Astrocyte of the cerebellum (primary cell): ENCODE measurements around the gene FBXW5.

Source experiments
- DNase-seq: peaks from one replicate; pipeline ENCODE4 v3.0.0-alpha.2; 2011; ENCODE audit warnings: low read depth
- H3K4me3 ChIP-seq: 2 replicates; pipeline ENCODE4 v1.5.1; 2011; ENCODE audit warnings: mild to moderate bottlenecking, low read depth, low read length, moderate library complexity
- in situ Hi-C: cut with HindIII; loops from 2 replicates; pipeline ENCODE4 v1.10.0; 2017; ENCODE audit warnings: low sequenced_read_pairs
- TF ChIP-seq, protein P1 (sequence below): IDR thresholded peaks from 2 replicates; pipeline ENCODE4 v1.5.1; 2012; ENCODE audit warnings: low read length, low read depth, moderate library complexity, mild to moderate bottlenecking; ENCODE audit errors: missing control alignments

FBXW5 gene

DNA sequence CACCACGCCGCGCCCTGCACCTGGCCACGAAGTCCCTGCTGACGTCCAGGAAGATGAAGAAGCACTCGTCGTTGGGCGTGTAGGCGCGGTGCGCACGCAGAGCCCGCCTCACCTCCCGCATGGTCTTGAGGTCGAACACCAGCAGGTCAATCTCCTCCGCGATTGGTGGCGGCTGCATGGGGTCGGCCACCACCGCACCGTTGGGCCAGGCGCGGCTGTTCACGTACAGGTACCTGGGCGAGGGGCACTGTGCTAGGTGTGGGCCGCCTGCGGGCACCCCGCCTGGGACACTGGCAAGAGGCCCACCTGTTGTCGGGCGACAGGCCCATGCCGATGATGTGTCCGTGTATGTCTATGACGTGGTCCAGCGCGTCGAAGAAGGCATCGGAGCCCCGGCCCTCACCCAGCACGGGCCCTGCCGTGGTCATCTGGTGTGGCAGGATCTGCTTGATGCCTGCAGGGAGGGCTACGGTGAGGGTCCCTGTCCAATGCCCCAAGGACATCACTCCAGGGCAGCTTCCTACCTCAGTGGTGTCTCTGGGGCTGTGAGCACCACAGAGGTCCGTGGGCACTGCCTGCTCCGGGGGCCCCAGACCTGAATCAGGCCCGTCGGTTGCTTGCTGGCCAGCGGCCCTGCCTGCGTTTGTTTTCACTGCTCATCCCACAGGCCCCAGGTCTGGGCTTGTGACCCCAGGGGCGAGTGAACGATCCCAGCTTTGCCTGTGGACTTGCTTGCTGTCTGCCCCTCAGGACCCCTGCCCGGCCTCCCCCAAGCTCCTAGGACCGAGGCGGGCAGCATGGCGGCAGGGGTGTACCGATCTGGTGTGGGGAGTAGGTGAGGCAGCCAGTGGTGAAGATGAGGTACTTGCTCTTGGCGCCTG, 3.1 kb downstream of the FBXW5 start:
- TF ChIP-seq, protein P1, sequence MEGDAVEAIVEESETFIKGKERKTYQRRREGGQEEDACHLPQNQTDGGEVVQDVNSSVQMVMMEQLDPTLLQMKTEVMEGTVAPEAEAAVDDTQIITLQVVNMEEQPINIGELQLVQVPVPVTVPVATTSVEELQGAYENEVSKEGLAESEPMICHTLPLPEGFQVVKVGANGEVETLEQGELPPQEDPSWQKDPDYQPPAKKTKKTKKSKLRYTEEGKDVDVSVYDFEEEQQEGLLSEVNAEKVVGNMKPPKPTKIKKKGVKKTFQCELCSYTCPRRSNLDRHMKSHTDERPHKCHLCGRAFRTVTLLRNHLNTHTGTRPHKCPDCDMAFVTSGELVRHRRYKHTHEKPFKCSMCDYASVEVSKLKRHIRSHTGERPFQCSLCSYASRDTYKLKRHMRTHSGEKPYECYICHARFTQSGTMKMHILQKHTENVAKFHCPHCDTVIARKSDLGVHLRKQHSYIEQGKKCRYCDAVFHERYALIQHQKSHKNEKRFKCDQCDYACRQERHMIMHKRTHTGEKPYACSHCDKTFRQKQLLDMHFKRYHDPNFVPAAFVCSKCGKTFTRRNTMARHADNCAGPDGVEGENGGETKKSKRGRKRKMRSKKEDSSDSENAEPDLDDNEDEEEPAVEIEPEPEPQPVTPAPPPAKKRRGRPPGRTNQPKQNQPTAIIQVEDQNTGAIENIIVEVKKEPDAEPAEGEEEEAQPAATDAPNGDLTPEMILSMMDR, result no peak
- DNase-seq, result no peak
- no peak overlapping the region for H3K4me3 ChIP-seq
- in situ Hi-C loops, result no loop called here

DNA sequence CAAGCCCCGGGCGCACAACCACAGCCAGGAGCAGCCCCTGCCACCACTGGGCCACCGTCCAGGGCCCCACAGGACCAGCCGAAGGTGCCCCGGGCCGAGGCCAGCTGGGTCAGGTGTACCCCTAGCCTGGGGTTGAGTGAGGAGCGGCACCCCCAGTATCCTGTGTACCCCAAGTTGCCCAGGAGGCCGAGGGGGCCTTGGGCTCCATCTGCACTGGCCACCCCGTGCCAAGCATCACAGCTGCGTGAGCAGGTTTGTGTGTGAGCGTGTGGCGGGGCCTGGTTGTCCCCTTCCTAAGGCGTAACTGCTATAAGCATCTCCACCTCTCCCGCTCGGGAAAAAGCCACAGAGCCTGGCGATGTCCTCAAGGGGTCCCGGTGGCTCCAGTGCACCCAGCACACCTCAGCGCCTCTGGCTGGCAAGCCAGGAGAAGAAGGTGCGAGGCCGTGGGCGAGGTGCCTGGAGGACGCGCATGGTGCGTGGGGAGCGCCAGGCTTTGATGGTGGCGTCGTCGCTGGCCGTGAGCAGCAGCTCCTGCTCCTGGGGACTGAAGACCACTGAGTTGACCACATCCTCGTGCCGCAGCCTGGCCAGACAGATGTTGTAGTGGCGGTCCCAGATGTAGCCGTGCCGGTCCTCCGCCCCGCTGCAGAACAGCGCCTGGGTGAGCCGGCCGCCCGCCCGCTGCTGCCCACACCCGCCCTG, 3.9 kb downstream of the FBXW5 start:
- no peak for DNase-seq
- TF ChIP-seq, protein P1, result no peak
- in situ Hi-C loops, result no loop called here
- H3K4me3 ChIP-seq, result no peak overlapping the region

DNA sequence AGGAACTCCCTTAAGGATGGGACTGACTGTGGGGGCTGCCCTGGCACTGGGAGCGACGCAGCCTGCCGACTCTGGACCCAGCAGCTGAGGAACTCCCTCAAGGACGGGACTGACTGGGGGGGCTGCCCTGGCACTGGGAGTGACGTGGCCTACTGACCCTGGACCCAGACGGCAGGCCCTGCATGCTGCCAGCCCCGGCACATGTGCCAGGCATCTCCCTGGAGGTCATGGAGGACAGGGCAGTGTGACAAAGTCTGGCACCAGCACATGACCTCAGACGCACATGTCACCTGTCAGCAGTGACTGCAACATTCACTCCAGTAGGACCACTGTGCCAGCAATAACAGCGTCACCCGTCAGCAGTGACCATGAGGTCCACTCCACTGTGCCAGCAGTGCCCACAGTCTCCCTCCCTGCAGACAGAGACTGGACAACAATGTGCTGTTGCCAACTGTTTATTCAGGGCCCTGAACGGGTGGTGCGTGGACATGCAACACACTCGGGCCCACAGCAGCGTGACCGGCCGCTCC, 4.5 kb downstream of the FBXW5 start:
- no peak for DNase-seq
- in situ Hi-C loops, result no loop called here
- TF ChIP-seq, protein P1, result no peak
- no peak overlapping the region for H3K4me3 ChIP-seq

DNA sequence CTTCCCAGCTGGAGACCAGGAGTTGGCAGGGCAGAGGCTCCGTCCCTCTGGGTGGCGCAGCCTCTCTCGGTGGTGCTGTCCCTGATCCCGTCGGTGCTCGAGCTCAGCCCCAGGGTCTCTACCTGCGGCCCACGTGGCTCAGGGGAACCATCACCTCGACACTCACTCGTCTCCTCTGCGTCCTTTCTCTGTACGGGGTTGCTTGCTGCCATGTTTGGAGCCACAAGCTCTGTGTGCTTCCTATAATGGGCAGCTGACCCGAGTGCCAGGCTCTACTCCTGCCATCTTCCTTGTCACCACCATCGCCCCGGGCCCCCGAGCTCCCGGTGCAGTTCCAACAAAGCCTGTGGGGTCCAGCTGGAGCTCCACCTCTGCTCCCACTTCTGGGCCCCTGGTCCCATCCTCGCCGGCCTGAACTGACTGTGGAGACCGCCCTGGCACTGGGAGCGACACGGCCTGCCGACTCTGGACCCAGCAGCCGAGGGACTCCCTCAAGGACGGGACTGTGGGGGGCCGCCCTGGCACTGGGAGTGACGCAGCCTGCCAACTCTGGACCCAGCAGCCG, 5.0 kb downstream of the FBXW5 start:
- in situ Hi-C loops, result no loop called here
- DNase-seq, result no peak
- H3K4me3 ChIP-seq, result no peak overlapping the region
- TF ChIP-seq, protein P1, result no peak

DNA sequence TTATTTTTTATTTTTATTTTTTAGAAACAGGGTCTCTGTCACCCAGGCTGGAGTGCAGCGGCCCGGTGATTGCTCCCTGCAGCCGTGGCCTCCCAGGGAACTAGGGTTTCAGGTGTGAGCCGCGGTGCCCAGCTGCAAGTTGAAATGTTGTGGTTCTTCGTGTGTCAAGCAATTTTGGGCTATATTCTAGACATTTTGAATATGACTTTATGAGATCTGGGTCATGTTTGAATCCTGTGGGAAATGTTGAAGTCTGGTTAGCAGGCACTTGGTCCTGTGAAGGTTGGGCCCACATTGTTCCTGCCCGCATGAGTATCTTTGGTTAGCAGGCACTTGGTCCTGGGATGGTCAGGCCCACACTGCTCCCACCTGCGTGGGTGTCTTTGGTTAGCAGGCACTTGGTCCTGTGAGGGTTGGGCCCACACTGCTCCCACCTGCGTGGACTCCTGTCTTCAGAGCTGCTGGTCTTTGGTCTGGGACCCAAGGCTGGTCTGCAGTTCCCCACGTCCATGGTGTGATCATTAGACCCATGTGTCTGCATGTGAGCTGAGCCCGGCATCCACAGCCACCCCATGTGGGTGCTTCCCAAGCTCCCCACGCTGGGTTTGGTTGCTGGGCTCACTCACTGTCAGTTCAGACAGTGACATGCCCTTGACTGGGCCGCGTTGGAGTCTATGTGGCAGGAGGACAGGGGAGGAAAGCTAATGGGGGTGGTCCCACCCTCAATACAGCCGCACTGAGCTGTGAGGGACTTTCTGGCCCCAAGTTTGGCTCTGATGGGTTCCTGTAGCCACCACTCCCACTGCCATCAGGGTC, 7.1 kb downstream of the FBXW5 start:
- no peak for DNase-seq
- in situ Hi-C loops, result no loop called here
- H3K4me3 ChIP-seq, result no peak overlapping the region
- TF ChIP-seq, protein P1, result no peak
